ENCODE results near the gene TJAP1. TPM values are rescaled to one million over a fixed set of nuclear protein-coding genes. Genes with fewer than 3 reads are reported as not detected.

Gene TJAP1
- total and polyA plus RNA-seq, 2 donors (not counting 3 experiments of a cell fraction or from before 2014, with no cell fraction given): 28.4 to 31.8 TPM

DNA sequence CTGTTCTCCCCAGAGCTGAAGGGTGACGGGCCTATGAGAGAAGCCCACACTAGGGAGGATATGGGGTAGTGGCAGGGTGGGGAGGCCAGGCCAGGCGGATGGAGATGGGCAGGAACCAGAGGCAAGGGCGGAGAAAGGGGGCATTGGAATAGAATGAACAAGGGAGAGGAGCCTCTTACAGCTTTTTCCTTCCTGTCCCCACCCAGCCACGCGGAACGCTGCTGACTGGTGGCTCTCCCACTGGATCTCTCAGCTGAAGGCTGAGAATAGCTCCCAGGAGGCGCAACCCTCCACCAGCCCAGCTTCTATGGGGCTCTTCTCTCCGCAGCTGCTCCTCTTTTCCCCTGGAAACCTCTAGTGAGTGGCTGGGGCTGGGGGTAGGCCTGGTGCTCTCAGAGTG, 32.8 kb upstream of the TJAP1 start:
- Histone ChIP-seq H4K20me1 (replicated peaks; ENCODE audit: control insufficient read depth, extremely low read depth, insufficient read depth, low read length) (no peaks in the 10 kb centered on the region), H3K36me3 (ENCODE audit: control insufficient read depth in 2 of 2, extremely low read depth in 1 of 2, insufficient read depth in 2 of 2, low read length in 2 of 2) (peaks cover 5 to 44% of the 10 kb centered on the region in 2 experiments), H2AFZ (ENCODE audit: low read depth, low read length) (no peak overlapping the region), H3K9ac (replicated peaks; ENCODE audit: extremely low read depth, insufficient read depth, low read length) (no peak overlapping the region), H3K27me3 (ENCODE audit: control insufficient read depth in 2 of 2, insufficient read depth in 2 of 2, low read length in 2 of 2) (no peaks in the 10 kb centered on the region), H3K79me2 (ENCODE audit: control insufficient read depth, insufficient read depth, low read length) (no peaks in the 10 kb centered on the region), H3K9me1 (replicated peaks; ENCODE audit: control insufficient read depth, extremely low read depth, insufficient read depth, low read length) (no peaks in the 10 kb centered on the region), H3K4me1 (ENCODE audit: control insufficient read depth, extremely low read depth, insufficient read depth, low read length) (no peaks in the 10 kb centered on the region), H3K4me2 (ENCODE audit: insufficient read depth, low read length) (no peak overlapping the region), H3K4me3 (replicated peaks in 1 of 3; ENCODE audit: insufficient read depth in 1 of 3, low read depth in 1 of 3, low read length in 3 of 3) (no peak overlapping the region), H3K27ac (ENCODE audit: insufficient read depth, low read depth, low read length) (no peak overlapping the region), H3K9me3 (replicated peaks; ENCODE audit: control insufficient read depth, insufficient read depth, low read length) (no peaks in the 10 kb centered on the region)
- DNase-seq (ENCODE audit: low read depth, low spot score) (no peak), FAIRE-seq (no peak)
- dilution Hi-C loops (cut with MboI; ENCODE audit: extremely low pct_ligation_motif_present, low sequenced_read_pairs) (no loop called here), intact Hi-C loops (cut with micrococcal nuclease) (no loop called here)
- CTCF ChIA-PET: interaction anchor here (1.4 kb wide), 1 partner anchor 62 kb away, joined by 5 read pairs; no protein-coding TSS in a partner anchor
- TF ChIP-seq, protein P1, sequence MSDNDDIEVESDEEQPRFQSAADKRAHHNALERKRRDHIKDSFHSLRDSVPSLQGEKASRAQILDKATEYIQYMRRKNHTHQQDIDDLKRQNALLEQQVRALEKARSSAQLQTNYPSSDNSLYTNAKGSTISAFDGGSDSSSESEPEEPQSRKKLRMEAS (IDR thresholded peaks at IDR 0.05; ENCODE audit: insufficient read depth, insufficient read length): no peak
- TF ChIP-seq, protein P2, sequence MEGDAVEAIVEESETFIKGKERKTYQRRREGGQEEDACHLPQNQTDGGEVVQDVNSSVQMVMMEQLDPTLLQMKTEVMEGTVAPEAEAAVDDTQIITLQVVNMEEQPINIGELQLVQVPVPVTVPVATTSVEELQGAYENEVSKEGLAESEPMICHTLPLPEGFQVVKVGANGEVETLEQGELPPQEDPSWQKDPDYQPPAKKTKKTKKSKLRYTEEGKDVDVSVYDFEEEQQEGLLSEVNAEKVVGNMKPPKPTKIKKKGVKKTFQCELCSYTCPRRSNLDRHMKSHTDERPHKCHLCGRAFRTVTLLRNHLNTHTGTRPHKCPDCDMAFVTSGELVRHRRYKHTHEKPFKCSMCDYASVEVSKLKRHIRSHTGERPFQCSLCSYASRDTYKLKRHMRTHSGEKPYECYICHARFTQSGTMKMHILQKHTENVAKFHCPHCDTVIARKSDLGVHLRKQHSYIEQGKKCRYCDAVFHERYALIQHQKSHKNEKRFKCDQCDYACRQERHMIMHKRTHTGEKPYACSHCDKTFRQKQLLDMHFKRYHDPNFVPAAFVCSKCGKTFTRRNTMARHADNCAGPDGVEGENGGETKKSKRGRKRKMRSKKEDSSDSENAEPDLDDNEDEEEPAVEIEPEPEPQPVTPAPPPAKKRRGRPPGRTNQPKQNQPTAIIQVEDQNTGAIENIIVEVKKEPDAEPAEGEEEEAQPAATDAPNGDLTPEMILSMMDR (IDR thresholded peaks at IDR 0.05; ENCODE audit: extremely low read depth in 1 of 2, insufficient read depth in 1 of 2, low read depth in 1 of 2, low read length in 2 of 2): no peak
- TF ChIP-seq JUN (IDR thresholded peaks at IDR 0.05; ENCODE audit: borderline replicate concordance, insufficient read depth, insufficient read length, low read depth): no peak
- TF ChIP-seq FOS (IDR thresholded peaks at IDR 0.05; ENCODE audit: borderline replicate concordance, insufficient read depth, low read length): no peak
- TF ChIP-seq GATA2 (IDR thresholded peaks at IDR 0.05; ENCODE audit: insufficient read depth, insufficient read length, low read depth, low read length): no peak
- TF ChIP-seq POLR2A (IDR thresholded peaks at IDR 0.05; ENCODE audit: low read depth, low read length): no peak
- no peak for TF ChIP-seq POLR2AphosphoS5 (IDR thresholded peaks at IDR 0.05; ENCODE audit: insufficient read depth, low read depth, low read length)
- no peak for TF ChIP-seq EZH2 (IDR thresholded peaks at IDR 0.05; ENCODE audit: borderline replicate concordance, low read depth, low read length, severe bottlenecking)
- no peak for TF ChIP-seq MYC (IDR thresholded peaks at IDR 0.05; ENCODE audit: low read depth, low read length)
- no TSS peak for BruUV-seq (replicated peaks)
- POLR2A ChIA-PET: no interaction called here
